RWPE1 (cell line): ENCODE data around the gene CHIC2.
"Not testable (repeated sequence)": the region's sequence is repeated elsewhere in the genome, so short reads cannot be mapped to it uniquely, and the experiment has no call there.

ENCODE experiments used
- CTCF ChIA-PET: fragments of 350-600 bp; sonication (Branson Sonifier 250); formaldehyde crosslinking; extraction: SDS; loops from one replicate; lab custom pipeline; 2021; lab: Yijun Ruan, JAX
- POLR2A ChIA-PET: fragments of 400-600 bp; formaldehyde crosslinking; extraction: SDS; loops from one replicate; lab custom pipeline; 2020; ENCODE audit warnings: antibody characterized with exemption; ENCODE audit not compliant: low non-redundant PET; lab: Yijun Ruan, JAX
- DNase-seq: peaks from one replicate; pipeline ENCODE4 v3.0.0; 2012; ENCODE audit warnings: low spot score
- H3K27ac ChIP-seq: fragments of 450-650 bp; 2 replicates; pipeline ENCODE4 v1.5.1; 2017
- TF ChIP-seq, protein P1 (sequence below): fragments of 450-650 bp; conservative IDR thresholded peaks from 2 replicates; pipeline ENCODE4 v1.5.1; 2017; ENCODE audit warnings: low read depth, mild to moderate bottlenecking

The CHIC2 gene

DNA sequence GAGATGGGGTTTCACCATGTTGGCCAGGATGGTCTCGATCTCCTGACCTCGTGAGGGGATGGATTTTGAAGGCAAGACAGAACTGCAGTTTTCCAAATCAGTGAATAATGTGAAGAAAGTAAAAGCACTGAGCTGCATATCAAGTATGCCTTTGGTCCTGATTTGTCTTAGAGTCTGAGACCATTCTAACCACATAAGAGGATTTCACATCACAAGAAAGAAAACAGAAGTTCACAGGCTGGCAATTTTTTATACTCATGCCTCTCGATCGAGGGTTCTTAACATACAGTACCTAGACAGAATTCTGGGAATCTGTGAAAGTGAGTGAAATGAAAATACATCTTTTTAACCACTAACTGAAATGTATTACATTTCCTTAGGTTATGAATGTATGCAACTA is 23.3 kb downstream of the CHIC2 start:
- ChIA-PET CTCF (no interaction called here), POLR2A (no interaction called here)
- TF ChIP-seq, protein P1, sequence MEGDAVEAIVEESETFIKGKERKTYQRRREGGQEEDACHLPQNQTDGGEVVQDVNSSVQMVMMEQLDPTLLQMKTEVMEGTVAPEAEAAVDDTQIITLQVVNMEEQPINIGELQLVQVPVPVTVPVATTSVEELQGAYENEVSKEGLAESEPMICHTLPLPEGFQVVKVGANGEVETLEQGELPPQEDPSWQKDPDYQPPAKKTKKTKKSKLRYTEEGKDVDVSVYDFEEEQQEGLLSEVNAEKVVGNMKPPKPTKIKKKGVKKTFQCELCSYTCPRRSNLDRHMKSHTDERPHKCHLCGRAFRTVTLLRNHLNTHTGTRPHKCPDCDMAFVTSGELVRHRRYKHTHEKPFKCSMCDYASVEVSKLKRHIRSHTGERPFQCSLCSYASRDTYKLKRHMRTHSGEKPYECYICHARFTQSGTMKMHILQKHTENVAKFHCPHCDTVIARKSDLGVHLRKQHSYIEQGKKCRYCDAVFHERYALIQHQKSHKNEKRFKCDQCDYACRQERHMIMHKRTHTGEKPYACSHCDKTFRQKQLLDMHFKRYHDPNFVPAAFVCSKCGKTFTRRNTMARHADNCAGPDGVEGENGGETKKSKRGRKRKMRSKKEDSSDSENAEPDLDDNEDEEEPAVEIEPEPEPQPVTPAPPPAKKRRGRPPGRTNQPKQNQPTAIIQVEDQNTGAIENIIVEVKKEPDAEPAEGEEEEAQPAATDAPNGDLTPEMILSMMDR, result no peak
- DNase-seq, result no peak
- H3K27ac ChIP-seq, result no peak overlapping the region

DNA sequence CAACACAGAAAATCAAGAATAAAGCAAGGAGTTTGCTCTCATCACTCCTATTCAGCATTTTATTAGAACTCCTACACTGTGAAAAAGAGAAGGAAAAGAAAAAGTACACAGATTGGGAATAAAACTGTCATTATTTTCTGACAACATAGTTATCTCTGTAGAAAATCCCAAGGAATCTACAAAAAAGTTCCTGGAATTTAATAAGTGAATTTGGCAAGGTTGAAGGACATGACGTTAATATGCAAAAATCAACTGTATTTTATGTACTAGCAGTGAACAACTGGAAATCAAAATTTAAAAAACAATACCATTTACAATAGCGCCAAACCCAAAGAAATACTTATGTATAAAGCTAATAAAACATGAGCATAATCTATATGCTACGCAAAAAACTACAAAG is 26.3 kb downstream of the CHIC2 start:
- TF ChIP-seq, protein P1, result no peak
- POLR2A ChIA-PET, result no interaction called here
- H3K27ac ChIP-seq, result no peak overlapping the region
- CTCF ChIA-PET, result interaction anchor here (0.6 kb wide), 1 partner anchor 20 kb away, joined by 3 read pairs; no protein-coding TSS in a partner anchor
- DNase-seq, result no peak

DNA sequence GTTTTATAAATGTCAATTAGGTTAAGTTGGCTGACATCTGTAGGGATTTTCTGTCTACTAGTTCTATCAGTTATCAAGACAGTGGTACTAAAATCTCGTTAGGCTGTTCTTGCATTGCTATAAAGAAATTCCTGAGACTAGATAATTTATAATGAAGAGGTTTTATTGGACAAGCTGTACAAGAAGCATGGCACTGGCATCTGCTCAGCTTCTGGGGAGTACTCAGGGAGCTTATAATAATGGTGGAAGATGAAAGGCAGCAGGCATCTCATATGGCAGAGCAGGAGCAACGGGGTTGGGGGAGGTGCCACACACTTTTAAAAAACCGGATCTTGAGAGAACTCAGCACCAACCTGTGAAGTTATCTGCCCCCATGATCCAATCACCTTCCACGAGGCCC is 28.2 kb downstream of the CHIC2 start:
- H3K27ac ChIP-seq, result no peak overlapping the region
- no peak for DNase-seq
- ChIA-PET POLR2A (no interaction called here), CTCF (no interaction called here)
- TF ChIP-seq, protein P1, result no peak

DNA sequence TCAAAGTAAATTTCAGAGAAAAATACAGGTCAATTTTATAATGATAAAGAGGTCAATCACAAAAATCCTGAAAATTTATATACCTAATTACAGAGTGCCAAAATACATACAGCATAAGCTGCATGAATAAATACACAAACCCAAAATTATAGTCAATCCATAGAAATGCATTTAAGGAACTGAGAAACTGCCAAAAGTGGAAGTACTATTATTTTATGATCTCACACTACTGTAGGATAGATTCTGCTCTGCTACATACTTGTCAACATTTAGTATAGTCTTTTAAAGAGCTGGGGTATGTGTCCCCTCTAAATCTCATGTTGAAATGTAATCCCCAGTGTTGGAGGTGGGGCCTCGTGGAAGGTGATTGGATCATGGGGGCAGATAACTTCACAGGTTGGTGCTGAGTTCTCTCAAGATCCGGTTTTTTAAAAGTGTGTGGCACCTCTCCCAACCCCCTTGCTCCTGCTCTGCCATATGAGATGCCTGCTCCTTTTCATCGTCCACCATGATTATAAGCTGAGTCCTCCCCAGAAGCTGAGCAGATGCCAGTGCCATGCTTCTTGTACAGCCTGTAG is 31.8 kb downstream of the CHIC2 start:
- no peak overlapping the region for H3K27ac ChIP-seq
- ChIA-PET POLR2A (no interaction called here), CTCF (interaction anchor here (0.6 to 0.7 kb wide), 2 partner anchors 62 to 924 kb away, joined by 4 read pairs; no protein-coding TSS in a partner anchor)
- DNase-seq, result no peak
- TF ChIP-seq, protein P1, result no peak

DNA sequence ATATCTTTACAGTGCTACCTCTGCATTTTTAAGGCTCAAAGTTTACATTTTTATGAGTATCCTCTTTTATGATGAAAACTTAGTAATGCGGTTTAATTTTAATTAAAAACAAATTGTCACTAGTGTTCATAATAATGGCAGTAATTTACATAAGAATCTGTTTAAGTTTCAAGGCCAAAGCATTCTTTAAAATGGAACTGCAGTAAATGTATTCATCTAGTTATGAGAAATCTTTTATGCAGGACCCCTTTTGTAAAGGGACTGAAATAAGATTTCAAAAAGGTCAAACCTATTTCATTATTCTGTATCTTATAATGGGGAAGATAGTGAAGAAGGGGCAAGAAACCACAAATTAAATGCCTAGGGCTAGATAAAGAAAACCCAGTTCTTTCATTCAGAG is 37.1 kb downstream of the CHIC2 start:
- POLR2A ChIA-PET, result no interaction called here

DNA sequence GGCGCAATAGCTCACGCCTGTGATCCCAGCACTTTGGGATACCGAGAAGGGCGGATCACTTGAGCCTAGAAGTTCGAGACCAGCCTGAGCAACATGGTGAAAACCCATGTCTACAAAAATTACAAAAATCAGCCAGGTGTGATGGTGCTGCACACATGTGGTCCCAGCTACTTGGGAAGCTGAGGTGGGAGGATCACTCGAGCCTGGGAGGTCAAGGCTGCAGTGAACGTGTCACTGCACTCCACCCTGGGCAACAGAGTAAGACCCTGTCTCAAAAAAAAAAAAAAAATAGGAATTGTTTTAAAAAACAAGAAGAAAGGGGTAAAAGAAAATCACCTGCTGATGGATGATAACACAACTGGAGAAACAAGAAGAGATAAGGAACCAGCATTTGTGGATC is 38.8 kb downstream of the CHIC2 start:
- no peak for DNase-seq
- ChIA-PET CTCF (no interaction called here), POLR2A (no interaction called here)
- TF ChIP-seq, protein P1, result no peak
- H3K27ac ChIP-seq, result no peak overlapping the region

More for the DNA sequence above, 37.1 kb downstream of the CHIC2 start:
- no peak overlapping the region for H3K27ac ChIP-seq
- CTCF ChIA-PET, result no interaction called here
- no peak for DNase-seq
- TF ChIP-seq, protein P1, result no peak

DNA sequence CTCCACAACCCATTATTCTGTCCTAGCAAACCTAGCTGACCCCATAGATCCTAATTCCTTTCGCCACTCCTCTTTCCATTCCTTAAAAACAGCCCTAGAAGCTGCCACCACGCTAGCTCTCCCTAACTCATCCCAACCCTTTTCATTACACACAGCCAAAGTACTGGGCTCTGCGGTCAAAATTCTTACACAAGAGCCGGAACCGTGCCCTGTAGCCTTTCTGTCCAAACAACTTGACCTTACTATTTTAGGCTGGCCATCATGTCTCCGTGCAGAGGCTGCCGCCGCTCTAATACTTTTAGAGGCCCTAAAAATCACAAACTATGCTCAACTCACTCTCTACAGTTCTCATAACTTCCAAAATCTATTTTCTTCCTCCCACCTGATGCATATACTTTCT is 41.4 kb downstream of the CHIC2 start:
- CTCF ChIA-PET, POLR2A ChIA-PET, H3K27ac ChIP-seq, DNase-seq: not testable (repeated sequence)
